GM19023 (cell line): Measurements from ENCODE around the gene DNASE2.
"Not testable (repeated sequence)": the region's sequence is repeated elsewhere in the genome, so short reads cannot be mapped to it uniquely, and the experiment has no call there.

ENCODE experiments used
- ATAC-seq: cut with Tn5 transposase; IDR thresholded peaks from one replicate; pipeline ENCODE4 v1.9.1; 2021; ENCODE audit warnings: mild to moderate bottlenecking, moderate library complexity; ENCODE audit not compliant: unreplicated experiment

DNASE2 gene

DNA sequence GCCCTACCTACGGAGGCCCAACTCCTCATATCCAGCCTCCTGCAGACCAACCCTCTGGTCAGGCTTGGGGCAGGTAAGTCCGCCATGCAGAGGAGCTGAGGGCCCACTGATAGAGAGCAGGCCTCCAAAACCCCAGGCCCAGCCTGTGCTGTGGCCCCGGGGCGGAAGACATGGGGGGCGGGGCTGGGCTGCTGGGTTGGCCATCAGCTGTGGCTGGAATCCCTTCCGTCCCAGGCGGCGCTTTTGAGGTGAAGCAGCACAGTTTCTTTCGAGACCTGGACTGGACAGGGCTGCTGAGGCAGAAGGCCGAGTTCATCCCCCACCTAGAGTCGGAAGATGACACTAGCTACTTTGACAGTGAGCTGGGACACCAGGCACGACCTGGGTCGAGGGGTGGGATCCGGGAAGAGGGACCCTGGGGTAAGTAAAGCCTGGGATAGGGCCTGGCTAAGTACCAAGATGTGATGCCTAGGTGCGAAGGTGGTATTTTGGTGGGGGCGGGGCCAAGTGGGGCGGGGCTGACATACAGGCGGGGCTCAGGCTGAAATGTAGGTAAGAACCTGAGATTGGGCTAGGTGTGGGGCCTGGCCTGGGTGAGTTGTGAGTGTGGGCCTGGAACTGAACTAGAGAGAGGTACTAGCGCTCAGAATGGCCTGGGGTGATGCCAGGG, 15.4 kb downstream of the DNASE2 start:
- ATAC-seq = no peak

DNA sequence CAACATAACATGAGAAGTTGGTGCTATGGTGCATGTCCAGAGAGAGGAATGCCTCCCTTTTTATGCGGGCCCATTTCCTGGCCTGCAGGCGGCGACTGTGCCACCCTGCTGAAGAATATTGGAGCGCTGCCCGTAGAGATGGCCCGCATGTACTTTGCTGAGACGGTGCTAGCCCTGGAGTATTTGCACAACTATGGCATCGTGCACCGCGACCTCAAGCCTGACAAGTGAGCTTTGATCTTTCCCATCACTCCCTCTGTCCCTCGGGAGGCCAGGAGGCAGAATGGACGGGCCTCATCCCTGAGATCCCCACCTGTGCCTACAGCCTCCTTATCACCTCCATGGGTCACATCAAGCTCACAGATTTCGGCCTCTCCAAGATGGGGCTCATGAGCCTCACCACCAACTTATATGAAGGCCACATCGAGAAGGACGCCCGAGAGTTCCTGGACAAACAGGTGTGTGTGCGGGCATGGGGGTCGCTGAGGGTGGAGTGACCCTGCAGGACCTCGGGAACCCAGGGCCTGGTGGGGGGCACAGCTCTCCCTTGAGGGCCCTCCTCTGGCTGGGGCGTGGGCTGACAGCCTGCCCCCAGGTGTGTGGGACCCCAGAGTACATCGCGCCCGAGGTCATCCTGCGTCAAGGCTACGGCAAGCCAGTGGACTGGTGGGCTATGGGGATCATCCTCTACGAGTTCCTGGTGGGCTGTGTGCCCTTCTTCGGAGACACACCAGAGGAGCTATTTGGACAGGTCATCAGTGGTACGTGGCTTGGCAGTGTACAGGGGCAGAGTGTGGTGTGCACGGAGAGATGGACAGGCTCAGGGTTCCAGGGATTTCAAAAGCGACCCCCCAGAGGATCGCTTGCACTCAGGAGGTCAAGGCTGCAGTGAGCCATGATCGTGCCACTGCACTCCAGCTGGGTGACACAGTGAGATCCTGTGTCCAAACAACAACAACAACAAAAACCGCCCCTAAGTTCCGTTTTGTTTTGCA, 16.2 kb downstream of the DNASE2 start:
- no peak for ATAC-seq

- ATAC-seq = no peak
Measured at GRCh38 chr19:12864143-12864542, 17.1 kb downstream of the DNASE2 start.

DNA sequence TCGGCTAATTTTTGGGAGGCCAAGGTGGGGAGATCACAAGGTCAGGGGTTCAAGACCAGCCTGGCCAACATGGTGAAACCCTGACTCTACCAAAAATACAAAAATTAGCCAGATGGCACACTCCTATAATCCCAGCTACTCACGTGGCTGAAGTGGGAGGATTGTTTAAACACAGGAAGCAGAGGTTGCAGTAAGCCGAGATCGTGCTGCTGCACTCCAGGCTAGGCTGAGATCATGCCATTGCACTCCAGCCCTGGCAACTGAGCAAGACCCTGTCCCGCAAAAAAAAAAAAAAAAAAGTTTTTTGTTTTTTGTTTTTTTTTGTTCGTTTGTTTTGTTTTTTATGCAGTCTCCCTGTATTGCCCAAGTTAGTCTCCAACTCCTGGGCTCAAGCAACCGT, 21.7 kb downstream of the DNASE2 start:
- ATAC-seq = no peak

DNA sequence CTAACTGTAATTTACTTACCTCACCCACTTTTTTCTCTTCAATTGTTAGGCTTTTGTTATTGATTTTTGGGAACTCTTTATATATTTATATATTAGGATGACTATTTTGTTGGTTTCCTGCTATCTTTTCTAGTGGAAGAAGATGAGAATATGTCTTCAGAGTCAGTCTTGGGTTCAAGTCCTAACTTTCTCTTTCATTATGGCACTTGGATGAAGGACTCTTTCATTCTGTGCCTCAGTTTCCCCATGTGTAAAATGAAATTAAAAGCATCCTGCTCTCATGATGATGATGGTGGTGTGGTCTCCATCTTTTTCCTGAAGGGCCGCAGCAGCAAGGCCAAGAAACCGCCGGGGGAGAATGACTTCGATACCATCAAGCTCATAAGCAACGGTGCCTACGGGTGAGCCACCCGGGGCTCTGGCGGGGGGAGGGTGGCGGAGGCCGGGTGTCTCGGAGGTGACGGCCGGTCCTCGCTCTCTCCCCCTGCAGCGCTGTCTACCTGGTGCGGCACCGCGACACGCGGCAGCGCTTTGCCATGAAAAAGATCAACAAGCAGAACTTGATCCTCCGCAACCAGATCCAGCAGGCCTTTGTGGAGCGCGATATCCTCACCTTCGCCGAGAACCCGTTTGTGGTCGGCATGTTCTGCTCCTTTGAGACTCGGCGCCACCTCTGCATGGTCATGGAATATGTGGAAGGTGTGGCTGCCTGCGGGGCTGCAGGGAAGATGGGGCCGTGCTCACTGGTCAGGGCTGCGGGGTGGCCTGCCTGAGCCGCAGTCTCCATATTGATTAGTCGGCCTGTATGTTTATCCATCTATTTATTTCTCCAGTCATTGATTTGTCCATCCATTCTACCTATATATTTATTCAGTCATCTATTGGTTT, 23.0 kb downstream of the DNASE2 start:
- ATAC-seq = no peak

- no peak for ATAC-seq
Measured at GRCh38 chr19:12856653-12857052, 24.6 kb downstream of the DNASE2 start.

DNA sequence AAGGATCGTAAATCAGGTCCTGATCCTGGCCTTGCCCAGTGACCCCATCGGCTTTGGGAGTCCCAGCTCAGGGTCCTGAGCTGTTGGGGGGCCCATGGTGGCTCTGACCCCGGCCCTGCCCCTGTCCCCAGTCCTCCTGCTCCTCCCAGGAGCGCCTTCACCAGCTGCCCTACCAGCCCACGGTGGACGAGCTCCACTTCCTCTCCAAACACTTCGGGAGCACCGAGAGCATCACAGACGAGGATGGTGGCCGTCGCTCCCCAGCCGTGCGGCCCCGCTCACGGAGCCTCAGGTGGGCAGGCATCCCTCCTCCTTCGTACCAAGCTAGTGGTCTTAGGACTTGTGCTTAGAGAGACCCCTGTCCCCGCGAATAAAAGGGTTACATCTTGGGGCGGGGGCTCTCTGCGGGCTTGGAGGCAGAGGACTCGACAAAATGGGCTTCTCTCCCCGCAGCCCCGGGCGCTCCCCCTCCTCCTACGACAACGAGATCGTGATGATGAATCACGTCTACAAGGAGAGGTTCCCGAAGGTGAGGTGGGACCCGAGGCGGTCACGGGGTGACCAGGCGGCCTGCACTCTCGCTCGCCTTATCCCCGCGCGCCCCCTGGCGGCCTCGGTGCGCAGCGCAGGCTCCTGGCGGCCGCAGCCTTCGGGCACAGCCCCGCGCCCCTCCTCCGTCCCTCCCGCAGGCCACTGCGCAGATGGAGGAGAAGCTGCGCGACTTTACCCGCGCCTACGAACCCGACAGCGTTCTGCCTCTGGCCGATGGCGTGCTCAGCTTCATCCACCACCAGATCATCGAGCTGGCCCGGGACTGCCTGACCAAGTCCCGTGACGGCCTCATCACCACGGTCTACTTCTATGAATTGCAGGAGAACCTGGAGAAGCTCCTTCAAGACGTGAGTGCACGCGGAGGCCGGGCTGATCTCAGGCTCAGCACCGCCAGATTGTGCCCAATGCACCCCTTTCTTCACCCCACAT, 33.8 kb downstream of the DNASE2 start:
- ATAC-seq = no peak

GRCh38 chr19:12846613-12847012, 34.6 kb downstream of the DNASE2 start:
- not testable (repeated sequence) for ATAC-seq

DNA sequence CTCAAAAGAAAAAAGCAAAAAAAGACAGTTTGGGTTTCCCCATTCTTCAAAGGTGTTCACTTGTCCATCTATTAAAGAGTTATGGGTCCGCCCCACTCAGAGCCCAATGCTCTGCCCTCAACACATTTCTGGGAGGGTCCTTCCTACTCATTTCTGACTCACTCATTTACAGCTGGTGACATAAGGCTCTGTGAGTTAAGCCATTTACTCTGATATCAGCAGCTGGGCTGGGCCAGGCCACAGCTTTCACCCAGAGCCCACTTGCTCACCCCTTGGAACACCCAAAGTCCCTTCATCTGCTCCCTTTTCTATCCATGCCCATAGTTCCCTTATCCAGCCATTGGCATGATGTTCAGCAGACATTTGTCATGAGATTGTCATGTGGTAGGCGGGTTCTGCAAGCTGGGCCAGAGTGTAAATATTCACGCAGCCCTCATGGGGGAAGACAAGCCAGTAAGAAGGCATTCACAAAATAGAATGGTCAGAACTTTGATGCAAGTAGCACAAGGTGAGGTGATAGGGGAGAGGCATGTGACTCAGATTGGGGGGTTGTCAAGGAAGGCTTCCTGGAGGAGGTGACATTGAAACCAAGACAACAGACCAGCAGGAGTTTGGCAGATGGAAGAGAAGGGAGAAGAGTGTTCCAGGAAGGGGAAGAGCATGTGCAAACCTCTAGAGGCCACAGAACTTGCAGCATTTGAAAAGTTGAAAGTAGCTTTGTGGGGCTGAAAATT, 37.1 kb downstream of the DNASE2 start:
- no peak for ATAC-seq

DNA sequence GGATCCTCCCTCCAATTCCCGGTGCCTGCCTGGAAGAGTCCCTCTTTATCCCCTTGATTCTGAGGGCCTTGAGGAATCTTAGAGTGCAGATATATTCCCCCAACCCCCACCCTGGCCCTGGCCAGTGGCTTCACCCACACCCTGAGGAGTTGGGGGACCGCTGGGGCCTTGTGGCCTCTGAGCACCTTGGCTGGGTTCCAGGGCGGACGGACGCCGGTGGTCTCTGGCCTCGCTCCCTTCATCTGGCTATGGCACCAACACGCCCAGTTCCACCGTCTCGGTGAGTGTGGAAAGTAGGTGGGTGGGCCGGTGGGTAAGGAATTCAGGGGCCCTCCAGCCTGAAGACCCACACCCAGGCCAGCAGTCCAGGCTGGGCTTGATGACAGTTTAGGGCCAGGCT, 37.9 kb downstream of the DNASE2 start:
- ATAC-seq = no peak

- ATAC-seq = no peak
Measured at GRCh38 chr19:12842511-12842910, 38.7 kb downstream of the DNASE2 start.

DNA sequence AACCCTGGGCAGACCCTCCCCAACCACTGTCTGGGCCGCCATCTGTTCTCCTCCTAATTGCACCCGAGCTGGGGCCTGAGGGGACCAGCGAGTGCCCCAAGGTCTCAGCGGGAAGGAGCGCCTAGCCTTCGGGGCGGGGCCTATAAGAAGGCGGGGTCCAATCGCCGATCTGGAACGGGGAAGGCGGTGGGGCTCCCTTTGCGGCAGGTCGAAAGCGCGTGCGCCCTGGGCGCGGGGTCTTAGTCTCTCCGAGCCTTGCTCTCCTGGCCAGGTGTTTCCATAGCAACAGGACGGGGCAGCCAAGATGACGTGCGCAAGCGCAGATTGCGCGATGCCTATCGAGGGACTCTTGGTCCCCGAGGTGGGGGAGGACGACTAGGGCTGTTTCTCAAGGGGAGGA, 40.2 kb downstream of the DNASE2 start:
- no peak for ATAC-seq

GRCh38 chr19:12840091-12841079, 40.9 kb downstream of the DNASE2 start:
- no peak for ATAC-seq

DNA sequence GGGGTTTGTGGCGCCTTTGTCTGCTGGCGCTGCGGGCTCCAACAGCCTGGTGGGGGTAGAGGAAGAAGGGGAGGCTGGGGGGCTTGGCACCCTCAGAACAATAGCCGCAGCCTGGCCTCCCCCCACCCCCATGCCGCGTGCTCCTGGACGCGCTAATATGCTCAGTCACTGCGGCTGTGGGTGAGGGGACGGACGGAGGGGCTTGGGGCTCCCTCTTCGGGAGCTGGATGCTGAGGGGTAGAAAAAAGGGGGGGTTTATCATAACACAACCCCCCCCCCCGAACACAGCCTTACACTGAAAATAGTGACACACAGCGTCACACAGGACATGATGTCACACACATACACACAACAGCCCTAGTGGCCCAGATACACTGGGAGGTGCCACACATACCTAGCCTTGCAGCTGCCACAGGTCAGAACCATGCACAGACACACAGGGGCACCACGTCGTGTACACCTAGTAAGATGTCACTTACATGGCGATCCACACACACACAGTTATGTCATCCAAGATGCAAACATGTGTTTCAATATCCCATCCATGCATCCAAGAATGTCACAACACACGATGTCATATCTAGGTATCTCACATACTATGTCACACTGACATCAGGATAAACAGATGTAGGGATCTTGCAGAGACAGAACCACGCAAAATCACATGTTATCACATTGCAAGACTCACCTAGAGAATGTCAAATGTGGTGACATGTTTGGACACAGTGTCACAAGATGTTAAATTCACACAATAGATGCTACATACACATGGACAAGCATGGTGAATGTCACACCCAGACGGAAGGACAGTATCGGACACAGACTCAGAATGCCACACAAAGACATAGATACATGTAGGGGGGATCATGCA, 42.1 kb downstream of the DNASE2 start:
- ATAC-seq = no peak

- no peak for ATAC-seq
Measured at GRCh38 chr19:12838182-12838885, 42.9 kb downstream of the DNASE2 start, which contains the start of gene MAST1. TSS of gene MAST1 (plus strand) at chr19:12838515. CDS start at chr19:12838573, 58 bp downstream.

DNA sequence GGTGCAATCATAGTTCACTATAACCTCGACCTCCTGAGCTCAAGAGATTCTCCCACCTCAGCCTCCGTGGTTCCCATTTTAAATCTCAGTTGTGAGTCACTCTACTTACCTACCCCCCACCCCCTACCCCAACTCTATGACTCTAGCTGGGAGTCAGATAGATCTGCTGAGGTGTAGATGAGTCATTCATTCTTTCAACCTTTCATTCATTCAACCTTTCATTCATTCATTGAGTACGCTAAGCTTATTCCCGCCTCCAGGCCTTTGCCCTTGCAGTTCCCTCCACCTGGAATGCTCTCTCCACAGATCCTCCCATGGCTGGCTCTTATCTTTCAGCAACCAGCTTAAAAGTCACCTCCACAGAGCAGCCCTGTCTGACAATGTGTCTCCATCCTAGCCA, 44.0 kb downstream of the DNASE2 start:
- no peak for ATAC-seq

DNA sequence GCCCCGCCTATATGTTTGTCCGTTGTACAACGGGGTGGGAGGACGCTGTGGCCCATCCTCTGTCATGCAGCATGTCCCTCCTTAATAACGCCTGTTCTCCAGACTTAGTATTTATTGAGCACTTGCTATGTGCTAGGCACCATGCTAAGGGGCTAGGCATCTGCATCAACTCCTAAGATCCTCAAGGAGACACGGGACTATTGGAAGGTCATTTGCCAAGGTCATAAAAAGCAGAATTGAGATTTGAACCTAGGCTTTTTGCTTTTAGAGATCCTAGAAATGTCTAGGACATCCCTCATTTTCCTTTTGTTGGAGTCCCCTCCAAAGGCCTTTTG, 44.8 kb downstream of the DNASE2 start:
- no peak for ATAC-seq
